ENCODE results near the gene SYNDIG1. TPM values are rescaled to one million over a fixed set of nuclear protein-coding genes. Genes with fewer than 3 reads are reported as not detected.

The SYNDIG1 gene
- total RNA-seq, 1 experiment from 2014 or later: 17.9 TPM

DNA sequence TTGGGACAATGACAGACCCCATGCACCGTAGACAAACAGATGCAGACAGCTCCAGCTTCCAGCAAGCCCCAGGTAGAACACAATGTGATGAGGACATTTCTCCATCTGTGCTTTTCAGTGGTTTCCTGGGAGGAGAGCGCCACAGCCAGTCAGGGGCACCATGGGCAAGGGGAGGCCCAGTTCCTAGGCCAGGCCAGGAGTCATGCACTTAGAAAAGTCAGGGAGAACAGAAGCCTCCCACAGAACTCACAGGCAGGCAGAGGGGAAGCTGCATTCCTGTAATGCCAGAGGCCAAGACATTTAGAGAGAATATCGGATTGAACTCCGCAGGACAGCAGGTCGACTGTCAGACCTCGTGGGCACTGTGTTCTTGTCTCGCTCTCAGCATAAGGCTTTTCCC lies 9.2 kb downstream of the SYNDIG1 start:
- no TSS peak for BruUV-seq (replicated peaks)
- CTCF ChIA-PET: no interaction called here

DNA sequence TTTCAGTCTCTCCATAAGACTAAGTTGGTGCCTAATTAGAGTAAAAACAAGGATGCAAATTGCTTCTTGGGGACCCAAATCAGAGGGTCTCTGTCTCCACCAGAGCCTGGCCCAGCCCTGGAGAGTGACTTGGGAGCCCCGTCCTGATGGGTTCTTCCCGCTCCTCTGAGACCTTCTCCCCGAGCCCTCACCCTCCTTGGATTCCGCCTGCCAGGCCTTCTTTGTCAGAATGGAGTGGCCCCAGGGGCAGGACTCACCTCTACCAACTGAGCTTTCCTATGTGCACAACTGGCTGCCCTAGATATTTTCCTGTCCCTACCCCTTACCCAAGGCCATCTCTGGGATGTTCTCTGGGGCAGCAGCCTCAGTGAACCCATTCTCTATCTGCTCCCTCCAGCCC lies 9.7 kb downstream of the SYNDIG1 start:
- CTCF ChIA-PET: no interaction called here
- no peak for TF ChIP-seq EZH2 (IDR thresholded peaks at IDR 0.05; ENCODE audit: borderline replicate concordance, low read depth, low read length, poor library complexity, severe bottlenecking)
- TF ChIP-seq, protein P1, sequence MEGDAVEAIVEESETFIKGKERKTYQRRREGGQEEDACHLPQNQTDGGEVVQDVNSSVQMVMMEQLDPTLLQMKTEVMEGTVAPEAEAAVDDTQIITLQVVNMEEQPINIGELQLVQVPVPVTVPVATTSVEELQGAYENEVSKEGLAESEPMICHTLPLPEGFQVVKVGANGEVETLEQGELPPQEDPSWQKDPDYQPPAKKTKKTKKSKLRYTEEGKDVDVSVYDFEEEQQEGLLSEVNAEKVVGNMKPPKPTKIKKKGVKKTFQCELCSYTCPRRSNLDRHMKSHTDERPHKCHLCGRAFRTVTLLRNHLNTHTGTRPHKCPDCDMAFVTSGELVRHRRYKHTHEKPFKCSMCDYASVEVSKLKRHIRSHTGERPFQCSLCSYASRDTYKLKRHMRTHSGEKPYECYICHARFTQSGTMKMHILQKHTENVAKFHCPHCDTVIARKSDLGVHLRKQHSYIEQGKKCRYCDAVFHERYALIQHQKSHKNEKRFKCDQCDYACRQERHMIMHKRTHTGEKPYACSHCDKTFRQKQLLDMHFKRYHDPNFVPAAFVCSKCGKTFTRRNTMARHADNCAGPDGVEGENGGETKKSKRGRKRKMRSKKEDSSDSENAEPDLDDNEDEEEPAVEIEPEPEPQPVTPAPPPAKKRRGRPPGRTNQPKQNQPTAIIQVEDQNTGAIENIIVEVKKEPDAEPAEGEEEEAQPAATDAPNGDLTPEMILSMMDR (conservative IDR thresholded peaks at IDR 0.05; ENCODE audit: low read depth, low read length): no peak
- BruUV-seq (replicated peaks): no TSS peak
- Histone ChIP-seq H3K36me3 (ENCODE audit: insufficient read depth, low read length, poor library complexity, severe bottlenecking) (no peaks in the 10 kb centered on the region), H3K4me3 (ENCODE audit: low read depth, low read length, poor library complexity, severe bottlenecking) (no peak overlapping the region), H3K27me3 (replicated peaks; ENCODE audit: insufficient read depth, low read depth, low read length, poor library complexity) (no peaks in the 10 kb centered on the region), H3K27ac (ENCODE audit: low read depth, low read length, poor library complexity, severe bottlenecking) (no peak overlapping the region), H3K4me1 (ENCODE audit: insufficient read depth, low read length, poor library complexity, severe bottlenecking) (no peaks in the 10 kb centered on the region), H3K9me3 (ENCODE audit: low read depth, low read length, poor library complexity, severe bottlenecking) (no peaks in the 10 kb centered on the region)
- POLR2A ChIA-PET (ENCODE audit: low non-redundant PET): interaction anchor here (0.6 kb wide), 1 partner anchor 654 kb away, joined by 4 read pairs; no protein-coding TSS in a partner anchor
- DNase-seq (ENCODE audit: low spot score): no peak
- intact Hi-C loops (cut with micrococcal nuclease; ENCODE audit: unreplicated experiment): loop anchor here (10.0 kb wide), 1 partner anchor 306 kb away; no protein-coding TSS in a partner anchor

More for the DNA sequence above, 9.2 kb downstream of the SYNDIG1 start:
- intact Hi-C loops (cut with micrococcal nuclease; ENCODE audit: unreplicated experiment): loop anchor here (10.0 kb wide), 1 partner anchor 306 kb away; no protein-coding TSS in a partner anchor
- DNase-seq (ENCODE audit: low spot score): no peak
- no peak for TF ChIP-seq EZH2 (IDR thresholded peaks at IDR 0.05; ENCODE audit: borderline replicate concordance, low read depth, low read length, poor library complexity, severe bottlenecking)
- TF ChIP-seq, protein P1 (conservative IDR thresholded peaks at IDR 0.05; ENCODE audit: low read depth, low read length): no peak
- Histone ChIP-seq H3K9me3 (ENCODE audit: low read depth, low read length, poor library complexity, severe bottlenecking) (no peaks in the 10 kb centered on the region), H3K27me3 (replicated peaks; ENCODE audit: insufficient read depth, low read depth, low read length, poor library complexity) (no peaks in the 10 kb centered on the region), H3K4me1 (ENCODE audit: insufficient read depth, low read length, poor library complexity, severe bottlenecking) (peaks cover 4% of the 10 kb centered on the region), H3K36me3 (ENCODE audit: insufficient read depth, low read length, poor library complexity, severe bottlenecking) (no peaks in the 10 kb centered on the region), H3K27ac (ENCODE audit: low read depth, low read length, poor library complexity, severe bottlenecking) (no peak overlapping the region), H3K4me3 (ENCODE audit: low read depth, low read length, poor library complexity, severe bottlenecking) (no peak overlapping the region)
- POLR2A ChIA-PET (ENCODE audit: low non-redundant PET): interaction anchor here (0.6 kb wide), 1 partner anchor 654 kb away, joined by 4 read pairs; no protein-coding TSS in a partner anchor

DNA sequence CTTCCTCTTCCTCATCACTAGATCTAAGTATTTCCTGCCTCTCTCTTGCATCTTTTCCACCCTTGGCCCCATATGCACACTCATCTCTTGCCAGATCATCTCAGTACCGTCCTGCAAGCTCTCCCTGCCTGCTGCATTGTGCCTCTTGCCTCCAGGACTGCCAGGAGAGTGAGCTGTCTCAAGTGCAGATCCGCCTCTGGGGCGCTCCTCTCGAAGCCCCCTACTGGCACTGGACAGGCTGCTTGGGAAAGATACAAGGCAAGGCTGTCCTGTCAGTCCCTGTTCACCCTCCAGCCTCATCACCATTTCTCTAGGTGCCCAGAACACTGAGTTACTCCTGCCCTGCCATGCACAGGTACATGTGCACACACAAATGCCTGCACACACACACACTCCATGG lies 10.2 kb downstream of the SYNDIG1 start:
- Histone ChIP-seq H3K27ac (ENCODE audit: low read depth, low read length, poor library complexity, severe bottlenecking) (no peak overlapping the region), H3K27me3 (replicated peaks; ENCODE audit: insufficient read depth, low read depth, low read length, poor library complexity) (no peaks in the 10 kb centered on the region), H3K4me3 (ENCODE audit: low read depth, low read length, poor library complexity, severe bottlenecking) (no peak overlapping the region), H3K9me3 (ENCODE audit: low read depth, low read length, poor library complexity, severe bottlenecking) (no peaks in the 10 kb centered on the region), H3K4me1 (ENCODE audit: insufficient read depth, low read length, poor library complexity, severe bottlenecking) (peaks cover 3% of the 10 kb centered on the region), H3K36me3 (ENCODE audit: insufficient read depth, low read length, poor library complexity, severe bottlenecking) (no peaks in the 10 kb centered on the region)
- no peak for DNase-seq (ENCODE audit: low spot score)
- POLR2A ChIA-PET (ENCODE audit: low non-redundant PET): no interaction called here
- TF ChIP-seq, protein P1 (conservative IDR thresholded peaks at IDR 0.05; ENCODE audit: low read depth, low read length): no peak
- TF ChIP-seq EZH2 (IDR thresholded peaks at IDR 0.05; ENCODE audit: borderline replicate concordance, low read depth, low read length, poor library complexity, severe bottlenecking): no peak
- CTCF ChIA-PET: no interaction called here
- intact Hi-C loops (cut with micrococcal nuclease; ENCODE audit: unreplicated experiment): loop anchor here (10.0 kb wide), 1 partner anchor 305 kb away; no protein-coding TSS in a partner anchor
- BruUV-seq (replicated peaks): no TSS peak

All from A673 (cell line).